GM19025 (cell line): Measurements from ENCODE around the gene AQR.

Source experiments
- ATAC-seq: cut with Tn5 transposase; IDR thresholded peaks from one replicate; pipeline ENCODE4 v1.9.1; 2021; ENCODE audit warnings: mild to moderate bottlenecking, low read depth, moderate library complexity; ENCODE audit not compliant: unreplicated experiment

The AQR gene

DNA sequence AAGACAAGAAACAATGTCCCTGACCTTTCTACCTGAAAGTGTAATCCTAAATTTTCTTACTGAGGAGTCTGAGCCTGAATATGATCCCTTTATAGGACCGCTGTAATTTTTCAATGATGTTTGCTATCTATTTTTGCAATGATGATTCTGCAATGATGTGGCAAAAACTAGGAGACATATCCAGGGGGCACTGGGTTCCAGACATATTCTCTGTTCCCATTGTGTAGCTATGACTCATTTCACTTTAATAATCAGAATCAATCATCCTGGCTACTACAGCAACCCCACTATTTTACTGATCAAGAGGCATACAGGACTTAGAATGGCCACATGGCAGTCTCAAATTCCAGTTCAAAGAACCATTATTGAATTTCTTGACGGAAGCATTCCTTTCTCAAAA is 85.9 kb downstream of the AQR start:
- ATAC-seq, result no peak

DNA sequence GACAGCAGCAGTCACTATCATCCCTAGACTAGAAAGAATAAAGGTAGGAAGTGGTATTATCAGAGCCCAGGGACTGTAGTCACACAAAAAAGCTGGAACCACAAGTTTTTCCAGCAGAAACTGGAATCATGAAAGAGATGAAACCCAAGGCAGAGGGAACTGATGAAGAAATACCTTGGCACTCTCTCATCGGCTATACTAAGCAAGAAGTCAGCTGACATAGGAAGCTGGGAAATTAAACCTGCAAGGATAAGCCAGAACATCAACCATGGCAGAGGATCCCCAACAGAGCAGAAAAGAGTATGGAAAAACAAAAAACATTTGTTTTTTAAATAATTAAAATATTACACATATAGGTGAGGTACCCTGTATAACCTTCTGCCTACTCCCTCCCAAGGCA is 86.5 kb downstream of the AQR start:
- ATAC-seq, result no peak

GRCh38 chr15:34879107-34879506 is 90.4 kb downstream of the AQR start:
- ATAC-seq, result no peak

- ATAC-seq, result no peak
Measured at GRCh38 chr15:34876640-34877039, 92.9 kb downstream of the AQR start.

- ATAC-seq, result no peak
Measured at GRCh38 chr15:34869110-34869509, 100.4 kb downstream of the AQR start.

DNA sequence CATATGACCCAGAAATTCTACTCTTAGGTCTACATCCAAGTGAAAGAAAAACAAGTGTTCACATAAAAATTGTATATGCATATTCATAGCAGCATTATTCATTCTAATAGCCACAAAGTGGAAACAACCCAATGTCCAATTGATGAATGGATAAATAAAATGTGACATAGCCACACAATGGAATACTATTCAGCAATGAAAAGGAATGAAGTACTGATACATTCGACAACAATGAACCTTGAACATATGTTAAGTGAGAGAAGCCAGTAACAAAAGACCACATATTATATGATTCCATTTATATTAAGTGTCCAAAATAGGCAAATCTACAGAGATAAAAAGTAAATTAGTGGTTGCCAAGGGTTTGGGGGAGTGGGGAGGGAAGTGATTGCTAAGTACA is 104.0 kb downstream of the AQR start:
- ATAC-seq, result no peak

DNA sequence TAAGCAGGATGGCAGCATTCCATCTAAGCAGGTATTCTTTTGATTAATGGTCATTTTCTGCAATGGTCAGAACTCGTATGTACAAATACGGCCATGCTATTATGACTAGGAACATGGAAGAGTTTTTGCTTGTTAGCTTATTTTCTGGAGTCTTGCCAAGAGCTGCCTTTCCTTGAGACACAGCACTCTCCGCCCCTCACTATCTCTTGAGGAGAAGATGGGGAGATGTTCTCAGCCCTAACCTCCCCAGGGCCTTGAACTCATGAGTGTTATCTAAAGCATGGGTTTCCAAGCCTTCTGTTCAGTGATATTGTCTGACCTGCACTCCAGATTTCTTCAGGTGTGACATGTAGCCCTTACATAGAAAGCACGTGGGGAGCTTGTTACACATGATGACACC is 108.3 kb downstream of the AQR start:
- no peak for ATAC-seq

GRCh38 chr15:34855893-34856292 is 113.6 kb downstream of the AQR start:
- ATAC-seq, result no peak

DNA sequence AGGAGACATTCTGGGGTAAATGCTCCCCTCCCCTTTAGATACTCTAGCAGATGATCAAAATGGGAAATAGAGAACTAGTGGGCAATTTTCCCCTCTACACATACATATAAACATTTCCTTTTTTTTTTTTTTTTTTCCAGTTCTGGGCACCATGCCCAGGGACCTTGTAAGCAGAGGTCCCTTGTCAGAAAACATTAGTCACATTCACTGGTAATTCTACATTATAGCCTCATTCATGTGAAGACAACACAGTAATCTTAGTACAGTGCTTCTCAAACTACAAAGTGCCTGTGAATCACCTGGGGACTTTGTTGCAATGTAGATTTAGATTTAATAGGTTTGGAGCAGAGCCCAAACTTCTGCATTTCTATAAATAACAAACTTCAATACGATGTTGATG is 114.1 kb downstream of the AQR start:
- no peak for ATAC-seq

- ATAC-seq, result no peak
Measured at GRCh38 chr15:34854232-34854631, 115.3 kb downstream of the AQR start.

DNA sequence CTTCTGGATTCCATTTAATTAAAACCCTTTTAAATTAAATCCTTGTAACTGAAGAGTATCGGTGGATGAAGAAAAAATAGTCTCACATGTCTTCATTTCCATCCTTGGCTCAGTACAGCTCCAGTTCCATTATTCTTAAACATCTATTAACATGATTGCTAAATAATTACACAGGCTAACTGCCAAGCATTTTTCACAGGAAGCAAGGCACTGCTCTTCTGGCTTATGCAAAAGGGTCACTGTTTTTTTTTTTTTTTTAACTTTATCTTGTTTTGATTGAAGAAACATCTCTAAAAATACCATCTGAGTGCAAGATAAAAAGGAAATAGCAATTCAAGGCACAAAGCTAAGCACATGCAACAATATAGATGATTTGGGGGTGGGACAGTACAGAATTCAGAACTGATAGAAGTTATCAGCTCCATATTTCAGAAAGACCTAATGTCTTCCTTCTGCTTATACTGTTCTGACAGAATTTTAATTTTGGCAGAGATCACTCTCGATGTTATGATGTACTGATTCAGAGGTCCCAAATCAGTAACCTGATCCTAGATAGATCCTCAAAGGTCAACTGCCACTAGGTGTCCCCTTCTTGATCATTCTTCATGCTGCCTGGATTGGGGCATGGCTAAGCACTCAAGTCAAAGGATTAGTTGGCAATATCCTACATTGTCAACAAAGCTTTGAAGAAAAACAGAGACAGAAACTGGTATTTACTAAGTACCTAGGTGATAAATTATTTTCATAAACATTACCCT is 116.4 kb downstream of the AQR start:
- no peak for ATAC-seq

GRCh38 chr15:34851751-34852150 is 117.8 kb downstream of the AQR start:
- no peak for ATAC-seq

GRCh38 chr15:34851007-34851406 is 118.5 kb downstream of the AQR start:
- no peak for ATAC-seq

- ATAC-seq, result no peak
Measured at GRCh38 chr15:34850121-34850520, 119.4 kb downstream of the AQR start.

- no peak for ATAC-seq
Measured at GRCh38 chr15:34849364-34849959, 120.1 kb downstream of the AQR start.

- ATAC-seq, result no peak
Measured at GRCh38 chr15:34847598-34847997, 121.9 kb downstream of the AQR start.

- ATAC-seq, result no peak
Measured at GRCh38 chr15:34841262-34841725, 128.2 kb downstream of the AQR start.

DNA sequence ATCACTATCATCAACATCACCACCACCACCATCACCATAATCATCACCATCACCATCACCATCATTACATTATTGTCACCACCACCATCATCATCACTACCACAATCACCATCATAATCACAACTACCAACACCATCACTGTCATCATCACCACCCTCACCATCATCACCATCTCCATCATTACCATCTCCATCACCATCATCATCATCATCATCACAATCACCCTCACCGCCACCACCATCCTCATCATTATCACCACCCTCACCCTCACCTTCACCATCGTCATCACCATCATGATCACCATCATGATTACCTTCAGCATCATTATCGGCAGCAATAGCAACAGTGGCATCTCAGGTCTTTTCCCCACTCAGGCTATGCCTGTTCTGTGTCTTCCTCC is 131.3 kb downstream of the AQR start:
- no peak for ATAC-seq

DNA sequence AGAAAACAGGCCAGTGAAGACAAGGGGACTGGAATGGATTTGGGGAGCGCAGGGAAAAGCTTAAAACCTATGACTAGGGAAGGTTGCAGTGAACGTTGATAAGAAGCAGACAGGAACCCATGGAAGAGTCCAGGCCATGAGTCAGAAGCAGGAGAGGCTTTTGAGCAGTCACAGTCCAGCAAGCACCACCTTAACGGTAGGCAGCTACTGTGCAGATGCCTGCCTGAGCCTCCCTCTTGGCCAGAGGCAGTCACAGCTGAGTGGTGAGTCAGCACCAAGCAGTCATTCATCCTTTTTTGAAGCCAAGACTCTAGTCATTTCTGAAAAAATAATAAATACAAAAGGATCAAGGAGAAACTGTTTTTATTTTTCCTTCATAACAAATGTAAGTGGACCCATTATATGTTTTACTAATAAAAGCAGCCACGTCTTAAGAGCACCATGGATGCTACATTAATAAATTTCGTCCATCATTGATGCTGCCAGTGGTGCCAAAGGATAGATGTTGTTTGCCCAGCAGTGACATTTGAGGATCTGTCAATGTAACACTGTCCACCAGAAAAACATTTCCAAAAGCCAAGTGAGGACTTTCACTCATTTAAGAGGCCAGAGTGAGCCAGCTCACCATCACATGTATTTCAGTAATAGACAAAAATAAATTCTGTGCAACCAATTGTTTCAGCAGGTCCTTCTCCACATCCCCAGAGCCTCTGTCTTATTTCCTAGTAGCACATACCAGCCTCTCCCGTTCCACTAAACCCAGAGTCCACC is 132.1 kb downstream of the AQR start:
- ATAC-seq, result no peak

GRCh38 chr15:34828145-34828911 is 141.2 kb downstream of the AQR start:
- no peak for ATAC-seq

DNA sequence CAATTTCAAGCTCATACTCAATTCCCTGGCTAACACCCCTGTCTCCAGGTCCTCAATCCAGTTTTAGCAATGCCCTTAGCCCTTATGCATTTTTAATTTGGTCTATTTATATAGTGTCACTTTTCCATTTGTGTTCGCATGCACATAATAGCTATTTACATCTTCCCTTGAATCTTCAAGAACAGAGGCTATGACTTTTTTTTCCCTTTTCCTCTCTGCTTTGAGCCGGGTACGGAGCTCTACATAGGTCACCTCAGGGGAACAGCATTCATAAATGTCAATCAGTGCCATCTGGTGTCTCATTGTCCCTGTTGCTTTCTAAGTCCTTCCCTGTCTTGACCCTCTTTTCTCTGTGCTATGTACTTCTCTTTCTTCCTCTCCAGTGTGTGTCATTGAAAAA is 147.7 kb downstream of the AQR start:
- no peak for ATAC-seq
